Panc1 (cell line): Measurements from ENCODE around the gene TXN2. TPM values are rescaled to one million over a fixed set of nuclear protein-coding genes. Genes with fewer than 3 reads are reported as not detected.

Experiments used
- ATAC-seq: fragments of 200-7000 bp; cut with Tn5 transposase; 2 replicates; pipeline ENCODE4 v1.9.1; 2020; ENCODE audit warnings: mild to moderate bottlenecking, moderate library complexity
- BruUV-seq: library from RNA; stranded (reverse); fragments of 400-500 nt; replicated peaks from 2 replicates; lab custom pipeline; 2021; lab: Mats Ljungman, UMichigan
- CTCF ChIA-PET: fragments of 300-600 bp; sonication (Branson Sonifier 250); formaldehyde crosslinking; loops from one replicate; lab custom pipeline; 2022; ENCODE audit warnings: antibody characterized with exemption; lab: Charles Lee
- POLR2A ChIA-PET: fragments of 300-600 bp; sonication (Branson Sonifier 250); formaldehyde crosslinking; loops from one replicate; lab custom pipeline; 2022; ENCODE audit warnings: antibody characterized with exemption; lab: Charles Lee
- DNase-seq: peaks from one replicate; pipeline ENCODE4 v3.0.0-alpha.2; 2010; ENCODE audit warnings: low read depth, low spot score
- H3K27ac ChIP-seq: 2 replicates; pipeline ENCODE4 v1.5.1; 2011; ENCODE audit warnings: mild to moderate bottlenecking, low read length, inconsistent platforms
- H3K27me3 ChIP-seq: fragments of 200-500 bp; sonication (Bioruptor generic); 2 replicates; pipeline ENCODE4 v1.6.0; 2014; ENCODE audit warnings: low read length, inconsistent platforms; ENCODE audit not compliant: control insufficient read depth, insufficient read depth
- H3K36me3 ChIP-seq: fragments of 200-500 bp; sonication (Bioruptor generic); 2 replicates; pipeline ENCODE4 v1.5.1; 2014; ENCODE audit warnings: inconsistent platforms, mild to moderate bottlenecking, low read length, moderate library complexity; ENCODE audit not compliant: control insufficient read depth, insufficient read depth
- H3K4me1 ChIP-seq: 2 replicates; pipeline ENCODE4 v1.5.1; 2011; ENCODE audit warnings: inconsistent platforms, mild to moderate bottlenecking, low read length, moderate library complexity; ENCODE audit not compliant: control insufficient read depth, insufficient read depth
- H3K4me3 ChIP-seq, 2 experiments: 2 replicates each; pipeline ENCODE4 v1.5.1; 2011 to 2012; ENCODE audit warnings: low read depth in 2 of 2, low read length in 2 of 2, mild to moderate bottlenecking in 2 of 2, inconsistent platforms in 1 of 2, moderate library complexity in 1 of 2
- H3K9me3 ChIP-seq: fragments of 200-500 bp; sonication (Bioruptor generic); 2 replicates; pipeline ENCODE4 v1.5.1; 2014; ENCODE audit warnings: low read depth, mild to moderate bottlenecking, inconsistent platforms, low read length, moderate library complexity; ENCODE audit not compliant: control insufficient read depth, insufficient read depth
- CTCF ChIP-seq: fragments of 450-650 bp; IDR thresholded peaks from 2 replicates; pipeline ENCODE4 v1.5.1; 2017; ENCODE audit warnings: mild to moderate bottlenecking
- POLR2AphosphoS5 ChIP-seq: IDR thresholded peaks from 2 replicates; pipeline ENCODE4 v1.6.1; 2012; ENCODE audit warnings: mild to moderate bottlenecking, low read depth, low read length, moderate library complexity
- REST ChIP-seq, 2 experiments: IDR thresholded peaks; 2 replicates each; pipeline ENCODE4 v1.6.1; 2011 to 2012; ENCODE audit warnings: low read depth in 2 of 2, control low read depth in 1 of 2, low read length in 1 of 2, mild to moderate bottlenecking in 1 of 2, moderate library complexity in 1 of 2; ENCODE audit not compliant: insufficient read depth in 1 of 2
- SIN3A ChIP-seq: IDR thresholded peaks from 2 replicates; pipeline ENCODE4 v1.6.1; 2012; ENCODE audit warnings: low read depth, mild to moderate bottlenecking, low read length, moderate library complexity, borderline replicate concordance; ENCODE audit not compliant: insufficient read depth
- TCF7L2 ChIP-seq: IDR thresholded peaks from 2 replicates; pipeline ENCODE4 v1.6.1; 2011; ENCODE audit warnings: mild to moderate bottlenecking, low read depth, low read length, inconsistent platforms
- in situ Hi-C: cut with HindIII; loops from 2 replicates; pipeline ENCODE4 v1.10.0; 2016; ENCODE audit warnings: low sequenced_read_pairs, low pct_unique_long_range_greater_than_20kb
- intact Hi-C: fragments of 100-400 bp; cut with micrococcal nuclease; formaldehyde crosslinking; loops from one replicate; pipeline ENCODE4 v1.10.0; 2022; ENCODE audit not compliant: unreplicated experiment
- total RNA-seq: library from RNA; stranded (reverse); gene quantifications from one replicate; pipeline ENCODE4 v1.2.1, GENCODE V29; 2021; ENCODE audit not compliant: unreplicated experiment

TXN2 gene
- total RNA-seq, 1 experiment from 2014 or later: 64.1 TPM

GRCh38 chr22:36440429-36441002, 40.9 kb downstream of the TXN2 start:
- H3K4me1 ChIP-seq: peaks cover 14% of the 10 kb centered on the region
- no peak overlapping the region for H3K4me3 ChIP-seq
- DNase-seq: no peak
- no peaks in the 10 kb centered on the region for H3K27me3 ChIP-seq
- ChIA-PET CTCF (no interaction called here), POLR2A (no interaction called here)
- TF ChIP-seq CTCF (no peak), POLR2AphosphoS5 (no peak), SIN3A (no peak), TCF7L2 (no peak), REST (IDR thresholded peaks at IDR 0.05; ENCODE audit: insufficient read depth in 1 of 2, low read depth in 2 of 2, low read length in 1 of 2) (no peak)
- no peaks in the 10 kb centered on the region for H3K36me3 ChIP-seq
- no peaks in the 10 kb centered on the region for H3K9me3 ChIP-seq
- peak overlapping the region; percentile 48; the same call in 1 of the 2 replicates for H3K27ac ChIP-seq
- ATAC-seq: no peak
- intact Hi-C loops: no loop called here
- in situ Hi-C loops: no loop called here
- no TSS peak for BruUV-seq

DNA sequence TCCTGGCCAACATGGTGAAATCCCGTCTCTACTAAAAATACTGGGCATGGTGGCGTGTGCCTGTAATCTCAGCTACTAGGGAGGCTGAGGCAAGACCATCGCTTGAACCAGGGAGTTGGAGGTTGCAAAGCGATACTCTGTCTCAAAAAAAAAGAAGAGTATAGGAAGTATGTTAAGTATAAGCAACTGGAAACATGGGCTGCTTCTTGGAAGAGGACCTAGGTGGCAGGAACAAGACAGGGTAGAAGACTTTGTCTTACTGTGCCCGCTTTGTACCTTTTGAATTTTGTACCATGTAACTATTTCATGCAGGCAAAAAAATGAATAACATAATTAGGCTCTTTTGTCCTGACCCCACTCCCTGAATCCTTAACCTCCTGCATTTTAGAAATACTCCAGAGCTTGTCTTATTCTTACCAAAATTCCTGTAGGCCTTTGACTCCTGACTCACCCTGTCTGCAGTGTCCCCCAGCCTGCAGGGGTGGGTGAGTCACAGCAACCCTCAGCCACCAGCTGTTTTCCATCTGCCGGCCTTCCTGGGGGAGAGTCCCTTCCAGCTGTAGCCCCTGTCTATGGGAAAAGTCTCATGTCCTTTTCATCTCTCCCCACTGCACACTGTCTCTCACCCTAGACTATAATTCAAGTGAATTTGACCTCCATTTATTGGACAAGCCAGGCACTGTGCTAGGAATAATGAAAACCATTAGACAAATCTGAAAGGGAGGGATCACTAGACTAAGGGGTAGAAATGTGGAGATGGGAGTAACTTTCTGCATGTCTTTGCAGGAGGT, 41.8 kb downstream of the TXN2 start:
- Histone ChIP-seq H3K36me3 (no peaks in the 10 kb centered on the region), H3K27ac (peak overlapping the region; percentile 7; the same call in 1 of the 2 replicates), H3K9me3 (no peaks in the 10 kb centered on the region), H3K4me3 (no peak overlapping the region), H3K4me1 (peaks cover 18% of the 10 kb centered on the region), H3K27me3 (no peaks in the 10 kb centered on the region)
- intact Hi-C loops (no loop called here), in situ Hi-C loops (no loop called here)
- no TSS peak for BruUV-seq
- ATAC-seq (peak; percentile 82), DNase-seq (no peak)
- TF ChIP-seq REST (IDR thresholded peaks at IDR 0.05; ENCODE audit: insufficient read depth in 1 of 2, low read depth in 2 of 2, low read length in 1 of 2) (no peak), POLR2AphosphoS5 (no peak), CTCF (no peak), SIN3A (no peak), TCF7L2 (no peak)
- CTCF ChIA-PET: no interaction called here
- POLR2A ChIA-PET: no interaction called here
